Endothelial cell of umbilical vein (primary cell): ENCODE results near the gene HBEGF.

ENCODE experiments used
- CTCF ChIP-seq, 2 donors: IDR thresholded peaks; 1 replicate in 1 of 2; 2 replicates in 1 of 2; pipeline ENCODE4 v1.5.1; 2011; ENCODE audit warnings: low read length in 2 of 2, mild to moderate bottlenecking in 2 of 2, moderate library complexity in 2 of 2, control low read depth in 1 of 2, inconsistent platforms in 1 of 2, low read depth in 1 of 2; ENCODE audit not compliant: insufficient read depth in 1 of 2; ENCODE audit errors: extremely low read depth in 1 of 2
- EZH2 ChIP-seq: IDR thresholded peaks from 2 replicates; pipeline ENCODE4 v1.6.1; 2012; ENCODE audit warnings: borderline replicate concordance, low read depth, mild to moderate bottlenecking, moderate library complexity, low read length, inconsistent platforms; ENCODE audit not compliant: severe bottlenecking
- GATA2 ChIP-seq: IDR thresholded peaks from 2 replicates; pipeline ENCODE4 v1.7.0; 2011; ENCODE audit warnings: low read depth, mild to moderate bottlenecking, moderate library complexity, mixed read lengths, low read length; ENCODE audit not compliant: insufficient read length, insufficient read depth
- MYC ChIP-seq: IDR thresholded peaks from one replicate; pipeline ENCODE4 v1.6.1; 2011; ENCODE audit warnings: mild to moderate bottlenecking, low read depth, low read length
- POLR2A ChIP-seq: IDR thresholded peaks from 2 replicates; pipeline ENCODE4 v1.6.1; 2012; ENCODE audit warnings: low read depth, mild to moderate bottlenecking, control low read depth, low read length
- POLR2AphosphoS5 ChIP-seq: IDR thresholded peaks from 2 replicates; pipeline ENCODE4 v1.6.1; 2012; ENCODE audit warnings: low read depth, mild to moderate bottlenecking, control low read depth, low read length, moderate library complexity; ENCODE audit not compliant: insufficient read depth
- TF ChIP-seq, protein P1 (sequence below): IDR thresholded peaks from 2 replicates; pipeline ENCODE4 v1.6.1; 2011; ENCODE audit not compliant: insufficient read depth, insufficient read length

DNA sequence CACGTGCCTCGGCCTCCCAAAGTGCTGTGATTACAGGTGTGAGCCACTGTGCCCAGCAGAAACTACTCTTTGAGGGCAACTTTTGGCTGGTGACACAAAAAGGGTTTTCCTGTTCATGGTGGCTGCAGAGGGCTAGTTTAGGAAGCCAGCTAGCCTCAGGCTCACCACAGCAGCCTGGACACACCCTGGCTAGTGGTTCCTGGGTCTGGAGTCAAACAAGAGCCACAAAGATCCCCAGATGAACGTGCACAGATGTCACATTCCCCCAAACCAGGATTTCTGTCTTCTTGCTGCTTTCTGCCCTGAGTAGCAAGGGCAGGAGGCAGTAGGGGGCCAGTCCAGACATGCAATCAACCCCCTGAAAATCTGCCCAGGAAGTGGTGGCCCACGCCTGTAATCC, 6.8 kb downstream of the HBEGF start:
- TF ChIP-seq CTCF (IDR thresholded peaks at IDR 0.05; ENCODE audit: extremely low read depth in 1 of 2, insufficient read depth in 1 of 2, low read depth in 1 of 2, low read length in 2 of 2), result no peak
- no peak for TF ChIP-seq POLR2A
- TF ChIP-seq, protein P1, sequence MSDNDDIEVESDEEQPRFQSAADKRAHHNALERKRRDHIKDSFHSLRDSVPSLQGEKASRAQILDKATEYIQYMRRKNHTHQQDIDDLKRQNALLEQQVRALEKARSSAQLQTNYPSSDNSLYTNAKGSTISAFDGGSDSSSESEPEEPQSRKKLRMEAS, result no peak
- no peak for TF ChIP-seq POLR2AphosphoS5
- no peak for TF ChIP-seq EZH2
- no peak for TF ChIP-seq MYC
- TF ChIP-seq GATA2, result no peak
